Stimulated activated CD8-positive, alpha-beta memory T cell treated with anti-CD3 and anti-CD28 coated beads, Interleukin-12 subunit alpha, Interleukin-12 subunit beta, amount 100 ng/mL, for 1 hour (primary cell): Measurements from ENCODE around the gene NEURL3.
A peak's percentile ranks its signal among the peaks of the same experiment; 100 is the strongest.

Experiments used
- DNase-seq: peaks from one replicate; pipeline ENCODE4 v3.0.0-alpha.2; 2020; ENCODE audit warnings: low read depth

NEURL3 gene

GRCh38 chr2:96539215-96539920 is 34.2 kb upstream of the NEURL3 start:
- DNase-seq = no peak

- peak; percentile 84 for DNase-seq
Observed at GRCh38 chr2:96538487-96539214, 33.5 kb upstream of the NEURL3 start.

- DNase-seq = peak; percentile 23
Observed at GRCh38 chr2:96537734-96538486, 32.8 kb upstream of the NEURL3 start.

GRCh38 chr2:96537066-96537733 is 32.0 kb upstream of the NEURL3 start:
- DNase-seq = peak; percentile 80

- DNase-seq = peak; percentile 85
Observed at GRCh38 chr2:96536445-96537065, 31.4 kb upstream of the NEURL3 start, which contains the start of gene ARID5A. Gene ARID5A, plus strand, starts transcription at chr2:96536752. Its CDS starts 75 bp downstream, at chr2:96536827.

GRCh38 chr2:96535331-96535730 is 30.2 kb upstream of the NEURL3 start:
- no peak for DNase-seq

- no peak for DNase-seq
Observed at GRCh38 chr2:96534701-96535181, 29.6 kb upstream of the NEURL3 start.

- DNase-seq = no peak
Observed at GRCh38 chr2:96534141-96534540, 29.0 kb upstream of the NEURL3 start.

- no peak for DNase-seq
Observed at GRCh38 chr2:96533292-96534073, 28.3 kb upstream of the NEURL3 start.

GRCh38 chr2:96532641-96533291 is 27.6 kb upstream of the NEURL3 start:
- no peak for DNase-seq

GRCh38 chr2:96531872-96532505 is 26.8 kb upstream of the NEURL3 start:
- DNase-seq = peak; percentile 83

GRCh38 chr2:96531366-96531765 is 26.2 kb upstream of the NEURL3 start:
- no peak for DNase-seq

- DNase-seq = no peak
Observed at GRCh38 chr2:96530474-96531357, 25.6 kb upstream of the NEURL3 start.

GRCh38 chr2:96530144-96530430 is 24.9 kb upstream of the NEURL3 start:
- no peak for DNase-seq

- DNase-seq = no peak
Observed at GRCh38 chr2:96529376-96530143, 24.4 kb upstream of the NEURL3 start.

- DNase-seq = no peak
Observed at GRCh38 chr2:96528700-96529375, 23.7 kb upstream of the NEURL3 start.

- peak; percentile 20 for DNase-seq
Observed at GRCh38 chr2:96528006-96528699, 23.0 kb upstream of the NEURL3 start.
